IMR-90 (cell line): ENCODE results near the gene DBN1. TPM values are rescaled to one million over a fixed set of nuclear protein-coding genes. Genes with fewer than 3 reads are reported as not detected.

ENCODE experiments used
- ATAC-seq: fragments of 200-7000 bp; cut with Tn5 transposase; 2 replicates; pipeline ENCODE4 v1.9.1; 2020; ENCODE audit warnings: low read depth, mild to moderate bottlenecking, moderate library complexity
- BruUV-seq: library from RNA; stranded (reverse); fragments of 400-500 nt; replicated peaks from 2 replicates; lab custom pipeline; 2021; lab: Mats Ljungman, UMichigan
- CTCF ChIA-PET: fragments of 300-600 bp; formaldehyde crosslinking; extraction: SDS; loops from one replicate; lab custom pipeline; 2021; ENCODE audit warnings: antibody characterized with exemption; lab: Yijun Ruan, JAX
- POLR2A ChIA-PET: fragments of 300-600 bp; sonication (Branson Sonifier 250); formaldehyde crosslinking; loops from one replicate; lab custom pipeline; 2022; ENCODE audit warnings: antibody characterized with exemption; ENCODE audit not compliant: unreplicated experiment; lab: Charles Lee
- DNase-seq: peaks from one replicate; pipeline ENCODE4 v3.0.0; 2013
- H2AFZ ChIP-seq: replicated peaks from 2 replicates; pipeline ENCODE3; 2013; ENCODE audit warnings: low read length, mild to moderate bottlenecking; ENCODE audit not compliant: poor library complexity
- H2AK5ac ChIP-seq: 2 replicates; pipeline ENCODE4 v1.6.1; 2013; ENCODE audit warnings: low read depth, low read length, inconsistent platforms
- H2AK9ac ChIP-seq: replicated peaks from 2 replicates; pipeline ENCODE3; 2013; ENCODE audit warnings: mild to moderate bottlenecking, low read depth, low read length, moderate library complexity; ENCODE audit not compliant: poor library complexity
- H2BK120ac ChIP-seq: 2 replicates; pipeline ENCODE4 v1.6.1; 2013; ENCODE audit warnings: low read depth, low read length, inconsistent platforms
- H2BK15ac ChIP-seq: 3 replicates; pipeline ENCODE4 v1.6.1; 2013; ENCODE audit warnings: low read depth, low read length, inconsistent platforms
- H2BK20ac ChIP-seq: 2 replicates; pipeline ENCODE4 v1.6.1; 2013; ENCODE audit warnings: low read depth, mild to moderate bottlenecking, inconsistent platforms, low read length, moderate library complexity
- H2BK5ac ChIP-seq: 2 replicates; pipeline ENCODE4 v1.6.1; 2013; ENCODE audit warnings: mild to moderate bottlenecking, low read depth, low read length, inconsistent platforms; ENCODE audit not compliant: poor library complexity, severe bottlenecking
- H3K14ac ChIP-seq: replicated peaks from 2 replicates; pipeline ENCODE4 v1.6.1; 2013; ENCODE audit warnings: low read depth, low read length, inconsistent platforms
- H3K18ac ChIP-seq: 2 replicates; pipeline ENCODE4 v1.6.1; 2013; ENCODE audit warnings: low read depth, low read length, control low read depth
- H3K23ac ChIP-seq: 2 replicates; pipeline ENCODE4 v1.6.1; 2013; ENCODE audit warnings: low read depth, low read length, inconsistent platforms
- H3K27ac ChIP-seq: 2 replicates; pipeline ENCODE4 v1.5.1; 2013; ENCODE audit warnings: mild to moderate bottlenecking, control low read depth, low read length; ENCODE audit not compliant: insufficient read depth
- H3K27me3 ChIP-seq: 2 replicates; pipeline ENCODE4 v1.6.1; 2013; ENCODE audit warnings: low read length; ENCODE audit not compliant: control insufficient read depth, insufficient read depth
- H3K36me3 ChIP-seq: 2 replicates; pipeline ENCODE4 v1.6.1; 2013; ENCODE audit warnings: low read length, mixed read lengths; ENCODE audit not compliant: control insufficient read depth, insufficient read depth
- H3K4ac ChIP-seq: 2 replicates; pipeline ENCODE4 v1.6.1; 2013; ENCODE audit warnings: low read depth, low read length, inconsistent platforms
- H3K4me1 ChIP-seq: 2 replicates; pipeline ENCODE4 v1.6.1; 2013; ENCODE audit warnings: low read length, mixed read lengths; ENCODE audit not compliant: control insufficient read depth, insufficient read depth
- H3K4me2 ChIP-seq: 2 replicates; pipeline ENCODE4 v1.6.1; 2013; ENCODE audit warnings: low read depth, mild to moderate bottlenecking, control low read depth, low read length, moderate library complexity
- H3K4me3 ChIP-seq: 2 replicates; pipeline ENCODE4 v1.5.1; 2013; ENCODE audit warnings: low read depth, mild to moderate bottlenecking, control low read depth, low read length, moderate library complexity; ENCODE audit not compliant: insufficient read depth
- H3K56ac ChIP-seq: 2 replicates; pipeline ENCODE4 v1.6.1; 2013; ENCODE audit warnings: low read length, inconsistent platforms; ENCODE audit not compliant: insufficient read depth; ENCODE audit errors: extremely low read depth
- H3K79me1 ChIP-seq, 2 experiments: 2 replicates each; pipeline ENCODE4 v1.6.1; 2013; ENCODE audit warnings: low read length in 2 of 2, inconsistent platforms in 1 of 2, low read depth in 1 of 2
- H3K9ac ChIP-seq: 2 replicates; pipeline ENCODE4 v1.6.1; 2013; ENCODE audit warnings: low read depth, low read length, control low read depth
- H3K9me1 ChIP-seq: 2 replicates; pipeline ENCODE4 v1.6.1; 2013; ENCODE audit warnings: low read length, inconsistent platforms; ENCODE audit not compliant: insufficient read depth
- H3K9me3 ChIP-seq: 2 replicates; pipeline ENCODE4 v1.6.1; 2013; ENCODE audit warnings: low read length; ENCODE audit not compliant: control insufficient read depth, insufficient read depth
- H4K20me1 ChIP-seq: 2 replicates; pipeline ENCODE4 v1.6.1; 2013; ENCODE audit warnings: low read length, inconsistent platforms; ENCODE audit not compliant: insufficient read depth
- H4K5ac ChIP-seq: 2 replicates; pipeline ENCODE4 v1.6.1; 2013; ENCODE audit warnings: mild to moderate bottlenecking, low read depth, low read length, control low read depth
- H4K8ac ChIP-seq, 2 experiments: 2 replicates each; pipeline ENCODE4 v1.6.1; 2013; ENCODE audit warnings: low read depth in 2 of 2, low read length in 2 of 2, control low read depth in 1 of 2, inconsistent platforms in 1 of 2
- H4K91ac ChIP-seq: 2 replicates; pipeline ENCODE4 v1.6.1; 2013; ENCODE audit warnings: low read depth, low read length, inconsistent platforms; ENCODE audit not compliant: insufficient read depth
- BHLHE40 ChIP-seq: fragments of 150-350 bp; IDR thresholded peaks from 2 replicates; pipeline ENCODE4 v1.6.1; 2016; ENCODE audit warnings: mild to moderate bottlenecking, low read depth, low read length
- CEBPB ChIP-seq: IDR thresholded peaks from 2 replicates; pipeline ENCODE4 v1.6.1; 2012; ENCODE audit warnings: low read depth, low read length, improper control_type of control experiment
- CHD1 ChIP-seq: IDR thresholded peaks from 2 replicates; pipeline ENCODE4 v1.6.1; 2012; ENCODE audit warnings: low read depth, low read length, improper control_type of control experiment
- FOS ChIP-seq: fragments of 150-350 bp; IDR thresholded peaks from 2 replicates; pipeline ENCODE4 v1.6.1; 2016; ENCODE audit warnings: low read depth, low read length
- MAZ ChIP-seq: IDR thresholded peaks from 2 replicates; pipeline ENCODE4 v1.6.1; 2012; ENCODE audit warnings: low read depth, mild to moderate bottlenecking, low read length, improper control_type of control experiment, moderate library complexity, borderline replicate concordance
- MXI1 ChIP-seq: IDR thresholded peaks from 2 replicates; pipeline ENCODE4 v1.6.1; 2012; ENCODE audit warnings: low read depth, mild to moderate bottlenecking, low read length, moderate library complexity, borderline replicate concordance
- POLR2A ChIP-seq: IDR thresholded peaks from 2 replicates; pipeline ENCODE4 v1.6.1; 2012; ENCODE audit warnings: mild to moderate bottlenecking, low read depth, low read length
- RAD21 ChIP-seq: IDR thresholded peaks from 2 replicates; pipeline ENCODE4 v1.6.1; 2012; ENCODE audit warnings: low read length, improper control_type of control experiment
- RFX5 ChIP-seq: IDR thresholded peaks from 2 replicates; pipeline ENCODE4 v1.8.0; 2012; ENCODE audit warnings: low read depth, mild to moderate bottlenecking, low read length, moderate library complexity
- SMC3 ChIP-seq: fragments of 150-350 bp; IDR thresholded peaks from 2 replicates; pipeline ENCODE4 v1.6.1; 2016; ENCODE audit warnings: low read depth, mild to moderate bottlenecking, antibody characterized with exemption, low read length, moderate library complexity
- USF2 ChIP-seq: fragments of 150-350 bp; IDR thresholded peaks from 2 replicates; pipeline ENCODE4 v1.6.1; 2017; ENCODE audit warnings: mild to moderate bottlenecking, antibody characterized with exemption, low read length, low read depth
- WGBS, 2 experiments: methylation state at CpG; one replicate each; pipeline versions ENCODE4 v1.1.5 to v1.1.7; 2013; ENCODE audit warnings: missing lambda C conversion rate in 2 of 2; ENCODE audit not compliant: insufficient read length in 1 of 2; ENCODE audit errors: extremely low coverage in 2 of 2; 5-methylcytosine and 5-hydroxymethylcytosine counted together
- dilution Hi-C: fragments of 300-500 bp; cut with HindIII; formaldehyde crosslinking; loops from one replicate; pipeline ENCODE4 v1.14.3; 2018; ENCODE audit warnings: low sequenced_read_pairs; ENCODE audit not compliant: unreplicated experiment
- in situ Hi-C: fragments of 300-500 bp; cut with MboI; formaldehyde crosslinking; loops from 3 replicates; pipeline ENCODE4 v1.14.3; 2019; ENCODE audit warnings: low sequenced_read_pairs, inconsistent platforms, mixed read lengths
- intact Hi-C: fragments of 100-400 bp; cut with micrococcal nuclease; formaldehyde crosslinking; loops from 2 replicates; pipeline ENCODE4 v1.10.0; 2022
- polyA plus RNA-seq, 3 experiments: library from polyadenylated mRNA; depleted of rRNA; stranded (reverse); fragments of >200 nt; gene quantifications; 2 replicates each; pipeline ENCODE4 v1.2.3, GENCODE V29; 2012; ENCODE audit warnings: low replicate concordance in 1 of 3
- total RNA-seq: library from RNA; depleted of rRNA; stranded (reverse); fragments of >200 nt; gene quantifications from 2 replicates; pipeline ENCODE4 v1.2.3, GENCODE V29; 2012
- TF ChIP-seq, protein P1 (sequence below): fragments of 150-350 bp; IDR thresholded peaks from 2 replicates; pipeline ENCODE4 v1.6.1; 2016; ENCODE audit warnings: low read depth, mild to moderate bottlenecking, low read length, moderate library complexity, borderline replicate concordance

The DBN1 gene
- total and polyA plus RNA-seq, 2 of the 4 experiments (the other 2 are of a cell fraction), result 122 to 187 TPM

DNA sequence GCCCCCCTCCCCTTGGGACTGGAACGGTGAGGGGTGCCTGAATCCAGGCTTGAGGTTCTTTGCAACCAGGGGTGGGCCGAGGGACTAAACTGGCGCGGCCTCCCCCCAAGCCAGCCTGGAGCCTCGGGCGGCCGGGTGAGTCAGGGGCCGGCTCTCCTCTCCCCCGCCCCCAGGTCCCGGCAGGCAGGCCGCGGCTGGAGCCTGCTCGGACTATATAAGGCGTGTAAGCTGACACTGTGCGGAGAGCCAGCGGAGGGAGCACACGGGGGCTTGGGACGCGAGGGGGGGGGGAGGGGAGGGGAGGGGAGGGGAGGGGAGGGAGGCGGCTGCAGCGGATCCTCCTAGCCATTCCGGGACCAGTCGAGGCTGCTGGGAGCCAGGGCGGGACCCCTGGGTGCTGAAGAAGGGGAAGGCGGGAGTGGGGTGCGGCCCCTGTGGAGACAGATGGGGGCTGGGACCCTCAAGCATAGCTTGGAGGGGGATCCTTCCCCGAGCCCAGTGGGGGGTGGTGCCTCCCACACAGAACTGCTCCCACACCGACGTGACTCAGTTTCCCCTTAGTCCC lies 23.4 kb upstream of the DBN1 start:
- Histone ChIP-seq H2BK5ac (peak overlapping the region; percentile 100), H3K4ac (peak overlapping the region; percentile 100), H3K14ac (peak overlapping the region; percentile 99), H3K4me2 (peak overlapping the region; percentile 82), H3K56ac (peak overlapping the region; percentile 90), H2AK5ac (peak overlapping the region; percentile 100), H3K9me3 (no peaks in the 10 kb centered on the region), H2BK15ac (peak overlapping the region; percentile 68; the same call in 1 of the 3 replicates), H3K79me1 (peaks cover 21 to 57% of the 10 kb centered on the region in 2 experiments), H4K5ac (peak overlapping the region; percentile 95), H3K23ac (peak overlapping the region; percentile 98), H4K91ac (peak overlapping the region; percentile 99), H3K9me1 (peaks cover 9% of the 10 kb centered on the region), H3K9ac (peak overlapping the region; percentile 100), H3K27ac (peak overlapping the region; percentile 100), H3K27me3 (no peaks in the 10 kb centered on the region), H3K4me1 (peaks cover 40% of the 10 kb centered on the region), H2BK20ac (peak overlapping the region; percentile 41; the same call in 1 of the 2 replicates), H3K4me3 (peak overlapping the region; percentile 91), H4K20me1 (peaks cover 52% of the 10 kb centered on the region), H2AK9ac (peak overlapping the region; percentile 100), H3K36me3 (peaks cover 36% of the 10 kb centered on the region), H2BK120ac (peak overlapping the region; percentile 93), H4K8ac (peak overlapping the region; percentile 96 to 97), H3K18ac (peak overlapping the region; percentile 94), H2AFZ (peak overlapping the region; percentile 82)
- TF ChIP-seq BHLHE40 (peak; percentile 2; the same call in 1 of the 2 replicates), RAD21 (no peak), MXI1 (no peak), POLR2A (peak; percentile 67; the same call in 1 of the 2 replicates), FOS (peak; percentile 52; the same call in 1 of the 2 replicates), CHD1 (peak; percentile 25; the same call in 1 of the 2 replicates), SMC3 (no peak), USF2 (no peak), MAZ (peak; percentile 95), CEBPB (no peak), RFX5 (no peak)
- TF ChIP-seq, protein P1, sequence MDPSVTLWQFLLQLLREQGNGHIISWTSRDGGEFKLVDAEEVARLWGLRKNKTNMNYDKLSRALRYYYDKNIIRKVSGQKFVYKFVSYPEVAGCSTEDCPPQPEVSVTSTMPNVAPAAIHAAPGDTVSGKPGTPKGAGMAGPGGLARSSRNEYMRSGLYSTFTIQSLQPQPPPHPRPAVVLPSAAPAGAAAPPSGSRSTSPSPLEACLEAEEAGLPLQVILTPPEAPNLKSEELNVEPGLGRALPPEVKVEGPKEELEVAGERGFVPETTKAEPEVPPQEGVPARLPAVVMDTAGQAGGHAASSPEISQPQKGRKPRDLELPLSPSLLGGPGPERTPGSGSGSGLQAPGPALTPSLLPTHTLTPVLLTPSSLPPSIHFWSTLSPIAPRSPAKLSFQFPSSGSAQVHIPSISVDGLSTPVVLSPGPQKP, result no peak
- WGBS, 2 experiments, result 0% methylated on average over 3 of the region's 29 CpGs; no CpG with 5 or more reads in 1 of the 2 experiments
- BruUV-seq, result no TSS peak
- DNase-seq (peak; percentile 94), ATAC-seq (peak; percentile 27)
- in situ Hi-C loops, result no loop called here
- dilution Hi-C loops, result no loop called here
- POLR2A ChIA-PET, result interaction anchor here (0.6 to 1.3 kb wide), 6 partner anchors 19 to 529 kb away, joined by 3 to 4 read pairs (median 4); partner anchors contain the start of genes DDX41 and GRK6
- intact Hi-C loops, result loop anchor here (1.0 to 2.0 kb wide), 2 partner anchors 24 to 41 kb away; partner anchors contain the start of gene DBN1
- CTCF ChIA-PET, result interaction anchor here (0.7 to 1.0 kb wide), 3 partner anchors 93 to 106 kb away, joined by 3 to 4 read pairs (median 3); partner anchors contain the start of gene PFN3
